Stimulated activated CD8-positive, alpha-beta memory T cell treated with anti-CD3 and anti-CD28 coated beads, Interleukin-15, amount 100 ng/mL, for 24 hours (primary cell): ENCODE measurements around the gene SPINT4.

Experiments
- DNase-seq: peaks from one replicate; pipeline ENCODE4 v3.0.0-alpha.2; 2020; ENCODE audit warnings: low read depth

Gene SPINT4

GRCh38 chr20:45765307-45765875 is 43.2 kb downstream of the SPINT4 start:
- no peak for DNase-seq

- no peak for DNase-seq
Measured at GRCh38 chr20:45765980-45766379, 43.8 kb downstream of the SPINT4 start.

GRCh38 chr20:45768479-45768878 is 46.3 kb downstream of the SPINT4 start:
- no peak for DNase-seq

GRCh38 chr20:45771182-45771759 is 49.1 kb downstream of the SPINT4 start:
- DNase-seq: peak; percentile 68

GRCh38 chr20:45772693-45773092 is 50.5 kb downstream of the SPINT4 start:
- DNase-seq: no peak

- DNase-seq: no peak
Measured at GRCh38 chr20:45774945-45775344, 52.8 kb downstream of the SPINT4 start.

GRCh38 chr20:45775411-45775810 is 53.3 kb downstream of the SPINT4 start:
- DNase-seq: no peak
